HEK293 (cell line): ENCODE data around the gene PRR36.

Source experiments
- FEZF1 ChIP-seq: fragments of 450-650 bp; formaldehyde crosslinking; IDR thresholded peaks from 2 replicates; pipeline ENCODE4 v1.5.1; 2016; ENCODE audit warnings: missing biosample characterization, missing genetic modification characterization
- GLI2 ChIP-seq: fragments of 450-650 bp; formaldehyde crosslinking; IDR thresholded peaks from 2 replicates; pipeline ENCODE4; 2017; ENCODE audit warnings: missing biosample characterization, missing genetic modification characterization, low read depth, borderline replicate concordance
- KLF7 ChIP-seq: fragments of 450-650 bp; formaldehyde crosslinking; IDR thresholded peaks from 2 replicates; pipeline ENCODE4 v1.5.1; 2016; ENCODE audit warnings: missing biosample characterization, missing genetic modification characterization, borderline replicate concordance
- KLF8 ChIP-seq: fragments of 450-650 bp; formaldehyde crosslinking; IDR thresholded peaks from 2 replicates; pipeline ENCODE4 v1.5.1; 2016; ENCODE audit warnings: missing biosample characterization, missing genetic modification characterization
- PRDM10 ChIP-seq: fragments of 450-650 bp; formaldehyde crosslinking; IDR thresholded peaks from 2 replicates; pipeline ENCODE4 v1.5.1; 2016; ENCODE audit warnings: missing biosample characterization, missing genetic modification characterization
- SCRT1 ChIP-seq: fragments of 450-650 bp; formaldehyde crosslinking; IDR thresholded peaks from 2 replicates; pipeline ENCODE4 v1.5.1; 2016; ENCODE audit warnings: missing biosample characterization, missing genetic modification characterization, borderline replicate concordance
- ZBTB17 ChIP-seq: fragments of 450-650 bp; formaldehyde crosslinking; IDR thresholded peaks from 2 replicates; pipeline ENCODE4 v1.5.1; 2016; ENCODE audit warnings: missing biosample characterization, missing genetic modification characterization
- ZNF140 ChIP-seq: fragments of 450-650 bp; formaldehyde crosslinking; IDR thresholded peaks from 2 replicates; pipeline ENCODE4 v1.5.1; 2016; ENCODE audit warnings: missing biosample characterization, missing genetic modification characterization
- ZNF221 ChIP-seq: fragments of 450-650 bp; formaldehyde crosslinking; IDR thresholded peaks from 2 replicates; pipeline ENCODE4 v1.5.1; 2017; ENCODE audit warnings: missing biosample characterization, missing genetic modification characterization, borderline replicate concordance
- ZNF223 ChIP-seq: fragments of 450-650 bp; formaldehyde crosslinking; IDR thresholded peaks from 2 replicates; pipeline ENCODE4 v1.5.1; 2016; ENCODE audit warnings: missing biosample characterization, missing genetic modification characterization
- ZNF274 ChIP-seq, 2 experiments: fragments of 200-500 bp in 1 of 2; fragments of 450-650 bp in 1 of 2; sonication (Bioruptor generic) in 1 of 2; formaldehyde crosslinking in 1 of 2; IDR thresholded peaks; 2 replicates each; pipeline versions ENCODE4 v1.5.1 to v1.6.1; 2014 to 2016; ENCODE audit warnings: borderline replicate concordance in 1 of 2, inconsistent platforms in 1 of 2, low read length in 1 of 2, missing biosample characterization in 1 of 2, missing genetic modification characterization in 1 of 2
- ZNF324 ChIP-seq: fragments of 450-650 bp; formaldehyde crosslinking; IDR thresholded peaks from 2 replicates; pipeline ENCODE4 v1.5.1; 2016; ENCODE audit warnings: missing biosample characterization, missing genetic modification characterization
- ZNF341 ChIP-seq: fragments of 450-650 bp; formaldehyde crosslinking; IDR thresholded peaks from 2 replicates; pipeline ENCODE4; 2016; ENCODE audit warnings: low read depth, missing biosample characterization, missing genetic modification characterization
- ZNF548 ChIP-seq: fragments of 450-650 bp; formaldehyde crosslinking; IDR thresholded peaks from 2 replicates; pipeline ENCODE4 v1.5.1; 2016; ENCODE audit warnings: missing biosample characterization, missing genetic modification characterization
- ZNF571 ChIP-seq: fragments of 450-650 bp; formaldehyde crosslinking; IDR thresholded peaks from 2 replicates; pipeline ENCODE4 v1.5.0; 2017; ENCODE audit warnings: missing biosample characterization, missing genetic modification characterization
- ZNF580 ChIP-seq: fragments of 450-650 bp; formaldehyde crosslinking; IDR thresholded peaks from 2 replicates; pipeline ENCODE4 v1.5.1; 2016; ENCODE audit warnings: missing biosample characterization, missing genetic modification characterization
- ZNF660 ChIP-seq: fragments of 450-650 bp; IDR thresholded peaks from 2 replicates; pipeline ENCODE4 v1.5.1; 2018; ENCODE audit warnings: missing biosample characterization, mild to moderate bottlenecking, missing genetic modification characterization
- ZNF692 ChIP-seq: fragments of 450-650 bp; formaldehyde crosslinking; IDR thresholded peaks from 2 replicates; pipeline ENCODE4 v1.5.1; 2016; ENCODE audit warnings: missing biosample characterization, missing genetic modification characterization
- ZNF747 ChIP-seq: fragments of 450-650 bp; formaldehyde crosslinking; IDR thresholded peaks from 2 replicates; pipeline ENCODE4 v1.5.1; 2016; ENCODE audit warnings: missing biosample characterization, missing genetic modification characterization
- TF ChIP-seq, protein P1 (sequence below): fragments of 450-650 bp; formaldehyde crosslinking; IDR thresholded peaks from 2 replicates; pipeline ENCODE4 v1.5.1; 2016; ENCODE audit warnings: missing biosample characterization, missing genetic modification characterization
- TF ChIP-seq, protein P2 (sequence below): fragments of 450-650 bp; formaldehyde crosslinking; IDR thresholded peaks from 2 replicates; pipeline ENCODE4 v1.5.1; 2016; ENCODE audit warnings: missing biosample characterization, missing genetic modification characterization
- TF ChIP-seq, protein P3 (sequence below): fragments of 450-650 bp; formaldehyde crosslinking; IDR thresholded peaks from 2 replicates; pipeline ENCODE4 v1.5.1; 2016; ENCODE audit warnings: missing biosample characterization, missing genetic modification characterization, borderline replicate concordance
- TF ChIP-seq, protein P4 (sequence below): fragments of 450-650 bp; formaldehyde crosslinking; IDR thresholded peaks from 2 replicates; pipeline ENCODE4 v1.5.1; 2016; ENCODE audit warnings: missing biosample characterization, missing genetic modification characterization

PRR36 gene

DNA sequence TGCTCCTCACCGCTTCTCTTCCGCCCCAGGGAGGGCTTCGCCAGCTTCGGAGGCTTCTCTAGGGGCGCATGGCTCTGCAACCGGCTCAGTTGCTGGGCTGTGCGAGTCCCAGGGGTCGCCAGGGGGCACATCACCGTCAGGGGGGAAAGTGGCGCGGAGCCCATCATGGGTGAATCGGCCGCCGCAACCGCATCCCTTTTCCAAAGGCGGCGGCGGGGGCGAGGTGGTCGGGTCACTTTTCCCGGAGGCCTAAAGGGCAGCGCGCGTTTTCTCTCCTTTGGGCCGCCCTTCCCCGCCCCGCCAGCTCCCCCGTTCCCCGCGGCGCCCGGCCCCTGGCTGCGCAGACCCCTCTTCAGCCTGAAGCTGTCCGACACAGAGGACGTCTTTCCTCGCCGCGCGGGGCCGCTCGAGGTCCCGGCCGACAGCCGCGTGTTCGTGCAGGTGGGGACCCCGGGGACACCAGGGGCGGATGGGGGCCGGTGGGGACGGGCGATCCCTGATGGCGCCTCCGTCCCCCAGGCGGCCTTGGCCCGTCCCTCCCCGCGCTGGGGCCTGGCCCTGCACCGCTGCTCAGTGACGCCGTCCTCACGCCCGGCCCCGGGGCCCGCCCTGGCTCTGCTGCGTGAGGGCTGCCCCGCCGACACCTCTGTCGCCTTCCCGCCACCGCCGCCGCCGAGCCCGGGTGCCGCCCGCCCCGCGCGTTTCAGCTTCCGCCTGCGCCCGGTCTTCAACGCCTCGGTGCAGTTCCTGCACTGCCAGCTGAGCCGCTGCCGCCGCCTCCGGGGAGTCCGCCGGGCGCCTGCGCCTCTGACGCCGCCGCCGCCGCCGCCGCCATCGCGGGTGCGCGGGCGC lies 42.1 kb upstream of the PRR36 start (continued):
- TF ChIP-seq GLI2 (tag by site-specific recombination) (no peak), ZNF571 (tag by site-specific recombination) (no peak), ZNF274 (IDR thresholded peaks at IDR 0.05; ENCODE audit: low read length) (no peak), ZNF274 (tag by site-specific recombination; IDR thresholded peaks at IDR 0.05; ENCODE audit: borderline replicate concordance) (no peak), ZNF747 (no peak), ZNF341 (0 out of 2 replicates have a peak, but pooled peaks have one; percentile 20), ZNF548 (tag by site-specific recombination) (no peak), PRDM10 (tag by site-specific recombination) (no peak), ZBTB17 (tag by site-specific recombination) (no peak), ZNF221 (tag by site-specific recombination) (no peak), ZNF660 (tag by site-specific recombination) (0 out of 2 replicates have a peak, but pooled peaks have one; percentile 40), ZNF324 (tag by site-specific recombination) (no peak), ZNF580 (tag by site-specific recombination) (no peak), ZNF140 (tag by site-specific recombination) (no peak), FEZF1 (tag by site-specific recombination) (no peak), SCRT1 (tag by site-specific recombination) (no peak), ZNF692 (tag by site-specific recombination) (peak; percentile 66; the same call in 1 of the 2 replicates), KLF8 (tag by site-specific recombination) (0 out of 2 replicates have a peak, but pooled peaks have one; percentile 59), KLF7 (tag by site-specific recombination) (no peak), ZNF223 (tag by site-specific recombination) (no peak)
- TF ChIP-seq, protein P1, sequence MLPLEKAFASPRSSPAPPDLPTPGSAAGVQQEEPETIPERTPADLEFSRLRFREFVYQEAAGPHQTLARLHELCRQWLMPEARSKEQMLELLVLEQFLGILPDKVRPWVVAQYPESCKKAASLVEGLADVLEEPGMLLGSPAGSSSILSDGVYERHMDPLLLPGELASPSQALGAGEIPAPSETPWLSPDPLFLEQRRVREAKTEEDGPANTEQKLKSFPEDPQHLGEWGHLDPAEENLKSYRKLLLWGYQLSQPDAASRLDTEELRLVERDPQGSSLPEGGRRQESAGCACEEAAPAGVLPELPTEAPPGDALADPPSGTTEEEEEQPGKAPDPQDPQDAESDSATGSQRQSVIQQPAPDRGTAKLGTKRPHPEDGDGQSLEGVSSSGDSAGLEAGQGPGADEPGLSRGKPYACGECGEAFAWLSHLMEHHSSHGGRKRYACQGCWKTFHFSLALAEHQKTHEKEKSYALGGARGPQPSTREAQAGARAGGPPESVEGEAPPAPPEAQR = no peak
- TF ChIP-seq, protein P2, sequence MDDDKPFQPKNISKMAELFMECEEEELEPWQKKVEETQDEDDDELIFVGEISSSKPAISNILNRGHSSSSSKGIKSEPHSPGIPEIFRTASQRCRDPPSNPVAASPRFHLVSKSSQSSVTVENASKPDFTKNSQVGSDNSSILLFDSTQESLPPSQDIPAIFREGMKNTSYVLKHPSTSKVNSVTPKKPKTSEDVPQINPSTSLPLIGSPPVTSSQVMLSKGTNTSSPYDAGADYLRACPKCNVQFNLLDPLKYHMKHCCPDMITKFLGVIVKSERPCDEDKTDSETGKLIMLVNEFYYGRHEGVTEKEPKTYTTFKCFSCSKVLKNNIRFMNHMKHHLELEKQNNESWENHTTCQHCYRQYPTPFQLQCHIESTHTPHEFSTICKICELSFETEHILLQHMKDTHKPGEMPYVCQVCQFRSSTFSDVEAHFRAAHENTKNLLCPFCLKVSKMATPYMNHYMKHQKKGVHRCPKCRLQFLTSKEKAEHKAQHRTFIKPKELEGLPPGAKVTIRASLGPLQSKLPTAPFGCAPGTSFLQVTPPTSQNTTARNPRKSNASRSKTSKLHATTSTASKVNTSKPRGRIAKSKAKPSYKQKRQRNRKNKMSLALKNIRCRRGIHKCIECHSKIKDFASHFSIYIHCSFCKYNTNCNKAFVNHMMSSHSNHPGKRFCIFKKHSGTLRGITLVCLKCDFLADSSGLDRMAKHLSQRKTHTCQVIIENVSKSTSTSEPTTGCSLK = no peak
- TF ChIP-seq, protein P3, sequence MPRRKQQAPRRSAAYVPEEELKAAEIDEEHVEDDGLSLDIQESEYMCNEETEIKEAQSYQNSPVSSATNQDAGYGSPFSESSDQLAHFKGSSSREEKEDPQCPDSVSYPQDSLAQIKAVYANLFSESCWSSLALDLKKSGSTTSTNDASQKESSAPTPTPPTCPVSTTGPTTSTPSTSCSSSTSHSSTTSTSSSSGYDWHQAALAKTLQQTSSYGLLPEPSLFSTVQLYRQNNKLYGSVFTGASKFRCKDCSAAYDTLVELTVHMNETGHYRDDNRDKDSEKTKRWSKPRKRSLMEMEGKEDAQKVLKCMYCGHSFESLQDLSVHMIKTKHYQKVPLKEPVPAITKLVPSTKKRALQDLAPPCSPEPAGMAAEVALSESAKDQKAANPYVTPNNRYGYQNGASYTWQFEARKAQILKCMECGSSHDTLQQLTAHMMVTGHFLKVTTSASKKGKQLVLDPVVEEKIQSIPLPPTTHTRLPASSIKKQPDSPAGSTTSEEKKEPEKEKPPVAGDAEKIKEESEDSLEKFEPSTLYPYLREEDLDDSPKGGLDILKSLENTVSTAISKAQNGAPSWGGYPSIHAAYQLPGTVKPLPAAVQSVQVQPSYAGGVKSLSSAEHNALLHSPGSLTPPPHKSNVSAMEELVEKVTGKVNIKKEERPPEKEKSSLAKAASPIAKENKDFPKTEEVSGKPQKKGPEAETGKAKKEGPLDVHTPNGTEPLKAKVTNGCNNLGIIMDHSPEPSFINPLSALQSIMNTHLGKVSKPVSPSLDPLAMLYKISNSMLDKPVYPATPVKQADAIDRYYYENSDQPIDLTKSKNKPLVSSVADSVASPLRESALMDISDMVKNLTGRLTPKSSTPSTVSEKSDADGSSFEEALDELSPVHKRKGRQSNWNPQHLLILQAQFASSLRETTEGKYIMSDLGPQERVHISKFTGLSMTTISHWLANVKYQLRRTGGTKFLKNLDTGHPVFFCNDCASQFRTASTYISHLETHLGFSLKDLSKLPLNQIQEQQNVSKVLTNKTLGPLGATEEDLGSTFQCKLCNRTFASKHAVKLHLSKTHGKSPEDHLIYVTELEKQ (tag by site-specific recombination) = no peak
- TF ChIP-seq, protein P4, sequence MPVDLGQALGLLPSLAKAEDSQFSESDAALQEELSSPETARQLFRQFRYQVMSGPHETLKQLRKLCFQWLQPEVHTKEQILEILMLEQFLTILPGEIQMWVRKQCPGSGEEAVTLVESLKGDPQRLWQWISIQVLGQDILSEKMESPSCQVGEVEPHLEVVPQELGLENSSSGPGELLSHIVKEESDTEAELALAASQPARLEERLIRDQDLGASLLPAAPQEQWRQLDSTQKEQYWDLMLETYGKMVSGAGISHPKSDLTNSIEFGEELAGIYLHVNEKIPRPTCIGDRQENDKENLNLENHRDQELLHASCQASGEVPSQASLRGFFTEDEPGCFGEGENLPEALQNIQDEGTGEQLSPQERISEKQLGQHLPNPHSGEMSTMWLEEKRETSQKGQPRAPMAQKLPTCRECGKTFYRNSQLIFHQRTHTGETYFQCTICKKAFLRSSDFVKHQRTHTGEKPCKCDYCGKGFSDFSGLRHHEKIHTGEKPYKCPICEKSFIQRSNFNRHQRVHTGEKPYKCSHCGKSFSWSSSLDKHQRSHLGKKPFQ (tag by site-specific recombination) = no peak
